ENCODE measurements around the gene SMTNL2. TPM values are rescaled to one million over a fixed set of nuclear protein-coding genes. Genes with fewer than 3 reads are reported as not detected.
A peak's percentile ranks its signal among the peaks of the same experiment; 100 is the strongest.
"Not testable (repeated sequence)": the region's sequence is repeated elsewhere in the genome, so short reads cannot be mapped to it uniquely, and the experiment has no call there.

The SMTNL2 gene
- total RNA-seq, 1 donor from 2014 or later = 1.7 TPM

GRCh38 chr17:4600563-4600962 lies 16.2 kb downstream of the SMTNL2 start:
- Mint-ChIP-seq H3K36me3 (ENCODE audit: unreplicated experiment) (peaks cover 2% of the 10 kb centered on the region), H3K9me3 (ENCODE audit: unreplicated experiment) (no peaks in the 10 kb centered on the region), H3K27ac (ENCODE audit: unreplicated experiment) (no peak overlapping the region), H3K4me1 (ENCODE audit: unreplicated experiment) (peaks cover 44% of the 10 kb centered on the region), H3K27me3 (ENCODE audit: unreplicated experiment) (peaks cover 17% of the 10 kb centered on the region), H3K4me3 (ENCODE audit: unreplicated experiment) (no peak overlapping the region)
- no peak for TF ChIP-seq CTCF (IDR thresholded peaks at IDR 0.05)
- DNase-seq (ENCODE audit: extremely low spot score, unreplicated experiment) = no peak

- no peak for DNase-seq (ENCODE audit: extremely low spot score, unreplicated experiment)
- no peak for TF ChIP-seq CTCF (IDR thresholded peaks at IDR 0.05)
- Mint-ChIP-seq H3K4me3 (ENCODE audit: unreplicated experiment) (no peak overlapping the region), H3K27me3 (ENCODE audit: unreplicated experiment) (peaks cover 17% of the 10 kb centered on the region), H3K27ac (ENCODE audit: unreplicated experiment) (no peak overlapping the region), H3K9me3 (ENCODE audit: unreplicated experiment) (no peaks in the 10 kb centered on the region), H3K36me3 (ENCODE audit: unreplicated experiment) (peaks cover 2% of the 10 kb centered on the region), H3K4me1 (ENCODE audit: unreplicated experiment) (peaks cover 48% of the 10 kb centered on the region)
Measured at GRCh38 chr17:4601326-4601725, 17.0 kb downstream of the SMTNL2 start.

GRCh38 chr17:4602041-4602440 lies 17.7 kb downstream of the SMTNL2 start:
- peaks cover 2% of the 10 kb centered on the region for H3K36me3 Mint-ChIP-seq (ENCODE audit: unreplicated experiment)
- H3K27me3 Mint-ChIP-seq (ENCODE audit: unreplicated experiment) = peaks cover 17% of the 10 kb centered on the region
- no peak overlapping the region for H3K27ac Mint-ChIP-seq (ENCODE audit: unreplicated experiment)
- H3K4me3 Mint-ChIP-seq (ENCODE audit: unreplicated experiment) = no peak overlapping the region
- no peaks in the 10 kb centered on the region for H3K9me3 Mint-ChIP-seq (ENCODE audit: unreplicated experiment)
- TF ChIP-seq CTCF (IDR thresholded peaks at IDR 0.05) = no peak
- no peak for DNase-seq (ENCODE audit: extremely low spot score, unreplicated experiment)
- H3K4me1 Mint-ChIP-seq (ENCODE audit: unreplicated experiment) = peaks cover 51% of the 10 kb centered on the region

- Mint-ChIP-seq H3K36me3 (ENCODE audit: unreplicated experiment) (no peaks in the 10 kb centered on the region), H3K27ac (ENCODE audit: unreplicated experiment) (peak overlapping the region; percentile 77), H3K4me3 (ENCODE audit: unreplicated experiment) (peak overlapping the region; percentile 3), H3K27me3 (ENCODE audit: unreplicated experiment) (peaks cover 13% of the 10 kb centered on the region), H3K9me3 (ENCODE audit: unreplicated experiment) (no peaks in the 10 kb centered on the region), H3K4me1 (ENCODE audit: unreplicated experiment) (peaks cover 66% of the 10 kb centered on the region)
- no peak for TF ChIP-seq CTCF (IDR thresholded peaks at IDR 0.05)
- DNase-seq (ENCODE audit: extremely low spot score, unreplicated experiment) = peak; percentile 91
Measured at GRCh38 chr17:4604111-4604644, 19.8 kb downstream of the SMTNL2 start.

GRCh38 chr17:4604736-4605135 lies 20.4 kb downstream of the SMTNL2 start:
- H3K36me3 Mint-ChIP-seq (ENCODE audit: unreplicated experiment); DNase-seq (ENCODE audit: extremely low spot score, unreplicated experiment); H3K4me3 Mint-ChIP-seq (ENCODE audit: unreplicated experiment); H3K9me3 Mint-ChIP-seq (ENCODE audit: unreplicated experiment): not testable (repeated sequence)
- H3K27me3 Mint-ChIP-seq (ENCODE audit: unreplicated experiment) = peaks cover 13% of the 10 kb centered on the region
- peak overlapping the region; percentile 77 for H3K27ac Mint-ChIP-seq (ENCODE audit: unreplicated experiment)
- H3K4me1 Mint-ChIP-seq (ENCODE audit: unreplicated experiment) = peaks cover 61% of the 10 kb centered on the region

- Mint-ChIP-seq H3K4me1 (ENCODE audit: unreplicated experiment) (peaks cover 50% of the 10 kb centered on the region), H3K36me3 (ENCODE audit: unreplicated experiment) (no peaks in the 10 kb centered on the region), H3K9me3 (ENCODE audit: unreplicated experiment) (no peaks in the 10 kb centered on the region), H3K27me3 (ENCODE audit: unreplicated experiment) (peaks cover 19% of the 10 kb centered on the region), H3K27ac (ENCODE audit: unreplicated experiment) (peak overlapping the region; percentile 77), H3K4me3 (ENCODE audit: unreplicated experiment) (no peak overlapping the region)
- peak; percentile 89 for DNase-seq (ENCODE audit: extremely low spot score, unreplicated experiment)
- TF ChIP-seq CTCF (IDR thresholded peaks at IDR 0.05) = peak; percentile 18
Measured at GRCh38 chr17:4605826-4606225, 21.5 kb downstream of the SMTNL2 start.

All from osteocyte (in vitro differentiated cells).